Vagina (tissue), 2 donors: ENCODE results near the gene PLEKHG2. TPM values are rescaled to one million over a fixed set of nuclear protein-coding genes. Genes with fewer than 3 reads are reported as not detected.

Source experiments
- DNase-seq, 2 donors: peaks; one replicate each; pipeline ENCODE4 v3.0.0-alpha.2; 2017; ENCODE audit errors: extremely low spot score in 2 of 2
- H3K27ac ChIP-seq: fragments of 200-600 bp; sonication (generic); one replicate; pipeline ENCODE4 v1.5.1; 2019
- H3K27me3 ChIP-seq: fragments of 200-600 bp; sonication (generic); one replicate; pipeline ENCODE4 v1.5.1; 2019
- H3K36me3 ChIP-seq, 2 donors: fragments of 200-600 bp; sonication (generic); one replicate each; pipeline ENCODE4 v1.5.1; 2017 to 2019
- H3K4me1 ChIP-seq: fragments of 200-600 bp; sonication (generic); one replicate; pipeline ENCODE4 v1.5.1; 2019
- H3K4me3 ChIP-seq, 2 donors: fragments of 200-600 bp; sonication (generic); 1 replicate in 1 of 2; 2 replicates in 1 of 2; pipeline ENCODE4 v1.5.1; 2016 to 2019
- H3K9me3 ChIP-seq: fragments of 200-600 bp; sonication (generic); one replicate; pipeline ENCODE4 v1.5.1; 2019
- POLR2A ChIP-seq, 2 donors: fragments of 450-650 bp; IDR thresholded peaks; one replicate each; pipeline ENCODE4 v1.6.1; 2017; ENCODE audit warnings: antibody characterized with exemption in 2 of 2, mild to moderate bottlenecking in 2 of 2, moderate library complexity in 2 of 2
- POLR2AphosphoS5 ChIP-seq, 2 donors: sonication (generic); formaldehyde crosslinking; IDR thresholded peaks; one replicate each; pipeline ENCODE4 v1.9.0; 2017; ENCODE audit warnings: antibody characterized with exemption in 2 of 2, mild to moderate bottlenecking in 2 of 2, low read depth in 1 of 2; ENCODE audit not compliant: insufficient read depth in 1 of 2
- intact Hi-C: fragments of 100-400 bp; cut with DNase I; formaldehyde crosslinking; loops from one replicate; pipeline ENCODE4 v1.15.1; 2023
- total RNA-seq: library from RNA; depleted of rRNA; stranded (reverse); fragments of >200 nt; gene quantifications from one replicate; pipeline ENCODE4 v1.2.3, GENCODE V29; 2016
- TF ChIP-seq, protein P1 (sequence below), 3 experiments: fragments of 450-650 bp in 2 of 3; fragments of 200-600 bp in 1 of 3; sonication (generic) in 1 of 3; IDR thresholded peaks; one replicate each; pipeline ENCODE4 v1.5.1; 2017 to 2019; ENCODE audit warnings: antibody characterized with exemption in 3 of 3, mild to moderate bottlenecking in 2 of 3, moderate library complexity in 2 of 3

Gene PLEKHG2
- total RNA-seq, 1 donor from 2014 or later = 18.9 TPM

DNA sequence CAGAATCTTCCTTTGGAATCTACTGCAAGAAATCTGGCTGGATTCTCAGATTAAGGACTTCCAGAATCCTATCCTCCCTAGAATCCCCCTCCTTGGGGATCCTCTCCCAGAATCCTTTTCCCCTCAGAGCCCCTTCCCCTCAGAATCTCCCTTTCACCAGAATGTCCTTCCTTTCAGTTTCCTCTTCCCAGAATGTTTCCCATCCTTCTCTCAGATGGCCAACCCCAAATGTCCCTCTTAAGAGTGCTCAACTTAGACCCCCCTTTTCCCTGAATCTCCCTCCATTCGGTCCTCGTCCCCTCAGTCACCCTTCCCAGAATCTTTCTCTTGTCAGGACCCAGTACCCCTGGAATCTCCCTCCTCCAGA, 23.9 kb downstream of the PLEKHG2 start:
- intact Hi-C loops = no loop called here
- Histone ChIP-seq H3K27me3 (no peaks in the 10 kb centered on the region), H3K4me3 (peak overlapping the region; percentile 74 to 86), H3K9me3 (no peaks in the 10 kb centered on the region), H3K36me3 (peaks cover 7 to 35% of the 10 kb centered on the region in 2 donors), H3K27ac (peak overlapping the region; percentile 75), H3K4me1 (peaks cover 37% of the 10 kb centered on the region)
- no peak for DNase-seq
- TF ChIP-seq POLR2AphosphoS5 (IDR thresholded peaks at IDR 0.05; ENCODE audit: insufficient read depth in 1 of 2, low read depth in 1 of 2) = no peak
- no peak for TF ChIP-seq POLR2A (IDR thresholded peaks at IDR 0.05)
- TF ChIP-seq, protein P1, sequence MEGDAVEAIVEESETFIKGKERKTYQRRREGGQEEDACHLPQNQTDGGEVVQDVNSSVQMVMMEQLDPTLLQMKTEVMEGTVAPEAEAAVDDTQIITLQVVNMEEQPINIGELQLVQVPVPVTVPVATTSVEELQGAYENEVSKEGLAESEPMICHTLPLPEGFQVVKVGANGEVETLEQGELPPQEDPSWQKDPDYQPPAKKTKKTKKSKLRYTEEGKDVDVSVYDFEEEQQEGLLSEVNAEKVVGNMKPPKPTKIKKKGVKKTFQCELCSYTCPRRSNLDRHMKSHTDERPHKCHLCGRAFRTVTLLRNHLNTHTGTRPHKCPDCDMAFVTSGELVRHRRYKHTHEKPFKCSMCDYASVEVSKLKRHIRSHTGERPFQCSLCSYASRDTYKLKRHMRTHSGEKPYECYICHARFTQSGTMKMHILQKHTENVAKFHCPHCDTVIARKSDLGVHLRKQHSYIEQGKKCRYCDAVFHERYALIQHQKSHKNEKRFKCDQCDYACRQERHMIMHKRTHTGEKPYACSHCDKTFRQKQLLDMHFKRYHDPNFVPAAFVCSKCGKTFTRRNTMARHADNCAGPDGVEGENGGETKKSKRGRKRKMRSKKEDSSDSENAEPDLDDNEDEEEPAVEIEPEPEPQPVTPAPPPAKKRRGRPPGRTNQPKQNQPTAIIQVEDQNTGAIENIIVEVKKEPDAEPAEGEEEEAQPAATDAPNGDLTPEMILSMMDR (IDR thresholded peaks at IDR 0.05) = no peak

DNA sequence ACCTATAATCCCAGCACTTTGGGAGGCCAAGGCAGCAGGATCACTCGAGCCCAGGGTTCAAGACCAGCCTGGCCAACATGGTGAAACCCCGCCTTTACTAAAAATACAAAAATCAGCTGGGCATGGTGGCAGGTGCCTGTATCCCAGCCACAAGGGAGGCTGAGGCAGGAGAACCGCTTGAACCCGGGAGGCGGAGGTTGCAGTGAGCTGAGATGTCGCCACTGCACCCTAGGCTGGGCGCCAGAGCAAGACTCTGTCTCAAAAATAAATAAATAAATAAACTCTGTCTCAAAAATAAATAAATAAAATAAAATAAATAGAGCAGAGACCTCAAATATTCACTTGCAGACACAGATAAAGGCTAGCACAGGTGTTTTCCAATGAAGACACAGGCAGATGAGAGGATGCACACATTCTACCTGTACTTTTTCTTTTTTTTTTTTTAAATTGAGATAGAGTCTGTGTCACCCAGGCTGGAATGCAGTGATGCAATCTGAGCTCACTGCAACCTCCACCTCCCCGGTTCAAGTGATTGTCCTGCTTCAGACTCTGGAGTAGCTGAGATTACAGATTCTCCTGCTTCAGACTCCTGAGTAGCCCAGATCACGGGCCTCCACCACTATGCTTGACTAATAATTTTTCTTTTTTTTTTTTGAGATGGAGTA, 25.9 kb downstream of the PLEKHG2 start:
- H3K27me3 ChIP-seq = no peaks in the 10 kb centered on the region
- H3K36me3 ChIP-seq = peaks cover 0 to 14% of the 10 kb centered on the region in 2 donors
- TF ChIP-seq POLR2A (IDR thresholded peaks at IDR 0.05) (no peak), POLR2AphosphoS5 (IDR thresholded peaks at IDR 0.05; ENCODE audit: insufficient read depth in 1 of 2, low read depth in 1 of 2) (no peak)
- TF ChIP-seq, protein P1 (IDR thresholded peaks at IDR 0.05) = no peak
- H3K4me1 ChIP-seq = peaks cover 28% of the 10 kb centered on the region
- H3K9me3 ChIP-seq = no peaks in the 10 kb centered on the region
- H3K4me3 ChIP-seq = no peak overlapping the region
- no peak overlapping the region for H3K27ac ChIP-seq
- intact Hi-C loops = no loop called here
- DNase-seq = no peak

GRCh38 chr19:39444598-39445195, 32.2 kb downstream of the PLEKHG2 start:
- Histone ChIP-seq H3K4me1 (peaks cover 48% of the 10 kb centered on the region), H3K36me3 (no peaks in the 10 kb centered on the region), H3K4me3 (peak overlapping the region; percentile 64 to 97), H3K27ac (peak overlapping the region; percentile 95), H3K27me3 (no peaks in the 10 kb centered on the region), H3K9me3 (no peaks in the 10 kb centered on the region)
- intact Hi-C loops = loop anchor here (5.0 kb wide), 1 partner anchor 47 kb away; no protein-coding TSS in a partner anchor
- DNase-seq = no peak
- TF ChIP-seq, protein P1 (IDR thresholded peaks at IDR 0.05) = no peak
- TF ChIP-seq POLR2AphosphoS5 (IDR thresholded peaks at IDR 0.05; ENCODE audit: insufficient read depth in 1 of 2, low read depth in 1 of 2) (no peak), POLR2A (IDR thresholded peaks at IDR 0.05) (no peak)

DNA sequence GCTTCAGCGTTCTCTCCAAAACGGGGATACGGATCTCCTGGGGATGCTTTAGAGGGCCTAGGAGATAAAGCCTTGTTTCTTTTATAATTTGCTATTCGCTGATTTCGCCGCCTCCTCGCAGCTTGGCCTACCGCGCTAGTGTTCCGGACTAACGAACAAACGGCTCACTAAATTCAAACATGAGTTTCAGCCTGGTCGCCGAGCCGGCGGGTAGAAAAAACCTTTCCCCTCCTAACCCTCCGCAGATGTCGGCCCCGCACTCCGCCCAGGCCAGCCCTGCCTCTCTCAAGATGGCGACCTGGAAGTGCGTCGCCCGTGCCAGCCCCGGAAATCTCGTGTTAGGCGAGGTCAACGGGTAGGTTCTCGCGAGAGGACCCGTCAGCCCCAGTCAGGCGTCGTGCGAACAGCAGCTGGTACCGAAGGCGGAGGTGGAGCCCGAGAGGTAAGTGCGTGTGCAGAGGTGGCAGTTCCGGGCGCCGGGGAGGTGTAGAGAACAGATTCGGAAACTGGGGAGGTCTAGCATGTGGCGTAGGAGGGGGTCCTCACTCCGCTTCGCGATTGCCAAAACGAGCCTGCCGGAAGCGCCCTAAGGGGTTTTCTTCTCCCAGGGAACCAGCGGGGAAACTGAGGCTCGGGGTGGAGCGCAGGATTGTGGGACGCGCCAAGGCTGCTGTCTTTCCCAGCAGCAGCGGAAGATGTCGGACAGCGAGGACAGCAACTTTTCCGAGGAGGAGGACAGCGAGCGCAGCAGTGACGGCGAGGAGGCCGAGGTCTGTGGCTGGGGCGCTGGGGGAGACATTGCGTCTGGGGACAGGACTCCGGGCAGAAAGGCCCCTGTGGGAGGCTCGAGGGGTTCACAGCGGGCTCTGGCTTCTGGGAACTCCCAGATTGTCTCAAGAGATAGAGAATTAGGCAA, 33.0 kb downstream of the PLEKHG2 start, which contains the start of gene SUPT5H:
Gene SUPT5H (plus strand): TSS at position 387 of the 916 bp plus-strand sequence. CDS start 309 bp downstream, at position 696.
- peak in 1 of 2 donors; percentile 97 for DNase-seq
- Histone ChIP-seq H3K9me3 (no peaks in the 10 kb centered on the region), H3K27me3 (no peaks in the 10 kb centered on the region), H3K4me3 (peak within 1 kb of the TSS; percentile 64 to 97), H3K36me3 (no peaks in the 10 kb centered on the region), H3K4me1 (peaks cover 51% of the 10 kb centered on the region), H3K27ac (peak within 1 kb of the TSS; percentile 95)
- intact Hi-C loops = no loop called here
- TF ChIP-seq, protein P1 (IDR thresholded peaks at IDR 0.05) = no peak
- TF ChIP-seq POLR2A (IDR thresholded peaks at IDR 0.05) = peak in 1 of 2 donors; percentile 94
- peak; percentile 99 to 100 for TF ChIP-seq POLR2AphosphoS5 (IDR thresholded peaks at IDR 0.05; ENCODE audit: insufficient read depth in 1 of 2, low read depth in 1 of 2)
